DMS153 (cell line): ENCODE data around the gene ZNRF3.
"Not testable (repeated sequence)": the region's sequence is repeated elsewhere in the genome, so short reads cannot be mapped to it uniquely, and the experiment has no call there.

Experiments used
- DNase-seq: peaks from one replicate; lab custom pipeline; 2025; lab: John Stamatoyannopoulos, UW

Gene ZNRF3

GRCh38 chr22:29065468-29066190, 182.3 kb downstream of the ZNRF3 start:
- DNase-seq: no peak

DNA sequence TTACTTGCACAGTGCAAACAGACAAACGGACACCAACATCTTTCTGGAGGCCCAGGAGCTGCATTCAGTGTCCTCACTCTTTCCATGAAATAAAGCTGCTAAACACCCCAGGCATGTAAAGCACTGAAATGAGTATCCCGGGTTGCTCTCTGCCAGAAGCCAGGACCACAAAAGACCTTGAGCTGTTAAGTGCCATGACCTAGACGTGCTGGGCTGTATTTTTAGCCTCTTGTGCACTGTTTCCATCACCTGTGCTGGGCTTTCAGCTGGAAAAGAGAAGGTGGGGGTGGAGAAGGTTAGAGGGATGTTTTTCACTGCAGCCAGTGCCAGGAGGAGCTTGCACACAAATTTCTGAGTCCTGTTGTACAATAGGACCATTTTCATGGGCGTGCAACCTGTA, 186.1 kb downstream of the ZNRF3 start:
- no peak for DNase-seq

- no peak for DNase-seq
Observed at GRCh38 chr22:29070490-29070889, 187.1 kb downstream of the ZNRF3 start.

- peak; percentile 45 for DNase-seq
Observed at GRCh38 chr22:29071261-29072045, 188.1 kb downstream of the ZNRF3 start.

DNA sequence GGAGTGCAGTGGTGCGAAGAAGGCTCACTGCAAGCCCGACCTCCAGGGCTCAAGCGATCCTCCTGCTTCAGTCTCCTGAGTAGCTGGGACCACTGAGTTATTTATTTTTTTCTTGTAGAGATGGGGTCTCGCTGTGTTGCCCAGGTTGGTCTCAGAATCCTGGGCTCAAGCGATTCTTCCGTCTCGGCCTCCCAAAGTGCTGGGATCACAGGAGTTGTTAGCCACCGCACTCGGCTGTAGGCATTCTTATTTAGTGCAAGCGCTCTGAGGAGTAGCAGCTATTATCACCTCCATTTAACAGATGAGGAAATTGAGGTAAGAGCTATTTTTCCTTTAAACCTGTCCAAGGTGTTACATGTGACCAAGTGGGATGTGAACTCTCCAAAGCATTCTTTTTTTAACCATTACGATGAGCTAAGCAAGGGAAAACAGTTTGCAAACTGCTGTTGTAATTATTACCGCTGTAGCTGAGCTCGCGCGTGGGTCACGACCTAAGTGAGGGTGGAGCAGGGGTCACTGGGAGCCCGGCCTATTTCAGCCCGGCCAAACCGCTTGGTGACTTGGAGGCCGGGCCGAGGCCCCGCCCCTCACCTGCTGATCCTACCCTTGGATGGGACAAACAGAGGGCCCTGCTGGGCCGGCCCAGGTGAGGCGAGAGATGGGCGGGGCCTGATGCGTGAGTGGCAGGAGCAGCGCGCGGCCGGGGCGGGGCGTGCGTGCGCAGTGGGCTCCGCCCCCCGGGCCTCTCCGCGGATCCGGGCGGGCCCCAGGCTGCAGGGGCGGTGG, 189.0 kb downstream of the ZNRF3 start:
- peak; percentile 84 for DNase-seq

DNA sequence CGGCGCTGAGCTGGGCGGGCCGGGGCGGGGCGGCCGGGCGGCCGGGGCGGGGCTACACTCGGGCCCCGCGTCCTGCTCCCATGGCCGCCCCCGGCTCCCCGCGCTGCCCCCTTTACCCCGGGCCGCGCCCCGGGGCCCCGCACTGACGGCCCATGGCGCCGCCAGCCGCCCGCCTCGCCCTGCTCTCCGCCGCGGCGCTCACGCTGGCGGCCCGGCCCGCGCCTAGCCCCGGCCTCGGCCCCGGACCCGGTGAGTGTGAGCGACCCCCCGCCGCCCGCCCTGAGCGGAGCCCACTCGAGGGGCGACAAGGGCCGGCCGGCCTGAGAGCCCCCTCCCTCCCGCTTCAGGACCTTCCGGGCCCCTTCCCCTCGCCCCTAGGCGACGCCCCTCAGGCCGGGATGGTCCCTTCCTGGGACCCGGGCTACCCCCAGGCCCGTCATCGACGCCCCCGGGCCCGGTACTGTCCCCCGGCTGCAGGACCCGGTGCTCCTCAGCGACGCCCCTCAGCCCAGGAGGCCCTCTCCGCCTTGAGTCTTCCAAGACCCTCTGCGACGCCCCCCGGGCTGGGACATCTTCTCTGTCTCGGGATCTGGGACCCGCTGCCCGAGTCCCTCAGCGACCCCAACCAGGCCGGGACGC, 189.7 kb downstream of the ZNRF3 start, which contains the start of gene KREMEN1:
Gene KREMEN1 (plus strand): TSS at position 57 of the 639 bp plus-strand sequence. CDS start 96 bp downstream, at position 153.
- no peak for DNase-seq

DNA sequence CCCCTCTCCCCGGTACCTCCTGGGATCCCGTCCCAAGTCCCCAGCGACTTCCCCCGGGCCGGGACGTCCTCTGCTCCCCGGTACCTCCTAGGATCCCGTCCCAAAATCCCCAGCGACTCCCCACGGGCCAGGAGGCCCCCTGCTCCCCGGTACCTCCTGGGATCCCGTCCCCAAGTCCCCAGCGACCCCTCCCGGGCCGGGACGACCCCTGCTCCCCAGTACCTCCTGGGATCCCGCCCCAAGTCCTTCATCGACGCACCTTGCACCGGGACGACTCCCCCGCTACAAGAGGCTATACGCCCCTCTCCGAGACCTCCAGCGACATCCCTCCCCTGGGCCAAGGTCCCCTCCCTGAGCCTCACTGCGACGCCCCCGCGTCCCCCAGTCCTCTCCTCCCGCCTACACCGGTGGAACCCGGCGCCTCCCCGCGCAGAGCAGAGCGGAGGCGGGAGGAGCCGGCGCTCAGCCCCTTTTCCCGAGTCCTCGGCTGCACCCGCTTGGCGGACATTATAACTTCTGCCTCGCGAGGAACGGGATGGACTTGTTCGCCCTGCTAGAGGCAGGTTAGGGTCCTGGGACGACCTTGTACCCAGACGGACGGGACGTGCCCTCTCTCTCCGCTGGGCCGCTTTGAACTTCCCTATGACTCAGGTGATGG, 190.4 kb downstream of the ZNRF3 start:
- peak; percentile 18 for DNase-seq

GRCh38 chr22:29074276-29074772, 191.0 kb downstream of the ZNRF3 start:
- DNase-seq: no peak

DNA sequence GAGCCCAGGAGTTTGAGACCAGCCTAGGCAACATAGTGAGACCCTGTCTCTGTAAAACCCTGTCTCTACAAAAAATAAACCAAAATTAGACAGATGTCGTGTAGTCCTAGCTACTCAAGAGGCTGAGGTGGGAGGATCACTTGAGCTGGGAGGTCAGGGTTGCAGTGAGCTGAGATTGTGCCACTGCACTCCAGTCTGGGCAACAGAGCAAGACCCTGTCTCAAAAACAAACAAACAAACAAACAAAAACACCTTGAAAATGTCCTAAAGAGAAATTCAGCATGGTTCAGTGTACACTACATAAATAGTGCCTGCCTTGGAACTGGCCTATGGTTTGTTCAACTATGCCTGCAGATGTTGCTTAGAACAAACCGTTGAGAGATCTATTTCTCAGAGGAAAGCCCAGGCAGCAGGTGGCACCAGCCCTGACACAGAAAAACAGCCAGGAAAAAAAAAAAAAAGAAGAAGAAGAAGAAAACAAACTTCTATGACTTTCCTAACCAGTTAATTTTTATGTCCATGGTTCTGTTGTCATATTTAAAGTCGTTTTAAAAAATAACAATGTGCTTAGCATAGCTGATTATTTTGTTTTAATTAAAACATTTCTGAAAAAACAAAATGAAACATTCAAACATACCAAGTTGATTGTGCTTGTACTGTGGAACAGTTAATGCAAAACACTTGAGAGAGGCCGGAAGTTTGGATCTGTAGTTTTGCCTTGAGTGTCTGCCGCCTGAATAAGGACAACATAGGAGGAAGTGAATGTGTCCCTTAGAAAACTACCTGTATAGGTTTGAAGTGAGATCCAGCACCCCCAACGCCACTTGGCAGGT, 194.9 kb downstream of the ZNRF3 start:
- peak; percentile 41 for DNase-seq

- no peak for DNase-seq
Observed at GRCh38 chr22:29078869-29079207, 195.5 kb downstream of the ZNRF3 start.

GRCh38 chr22:29079218-29079901, 196.0 kb downstream of the ZNRF3 start:
- DNase-seq: peak; percentile 92

GRCh38 chr22:29080106-29080975, 197.0 kb downstream of the ZNRF3 start:
- DNase-seq: no peak

- DNase-seq: no peak
Observed at GRCh38 chr22:29081517-29082236, 198.3 kb downstream of the ZNRF3 start.

- DNase-seq: no peak
Observed at GRCh38 chr22:29082826-29083545, 199.6 kb downstream of the ZNRF3 start.

DNA sequence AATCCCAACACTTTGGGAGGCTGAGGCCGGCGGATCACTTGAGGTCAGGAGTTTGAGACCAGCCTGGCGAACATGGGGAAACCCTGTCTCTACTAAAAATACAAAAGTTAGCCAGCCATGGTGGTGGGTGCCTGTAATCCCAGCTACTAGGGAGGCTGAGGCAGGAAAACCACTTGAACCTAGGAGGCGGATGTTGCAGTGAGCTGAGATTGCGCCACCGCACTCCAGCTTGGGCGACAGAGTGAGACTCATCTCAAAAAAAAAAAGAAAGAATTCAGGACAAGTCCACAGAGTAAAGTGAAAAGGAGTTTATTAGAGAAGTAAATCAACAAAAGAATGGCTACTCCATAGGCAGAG, 200.2 kb downstream of the ZNRF3 start:
- DNase-seq: not testable (repeated sequence)

DNA sequence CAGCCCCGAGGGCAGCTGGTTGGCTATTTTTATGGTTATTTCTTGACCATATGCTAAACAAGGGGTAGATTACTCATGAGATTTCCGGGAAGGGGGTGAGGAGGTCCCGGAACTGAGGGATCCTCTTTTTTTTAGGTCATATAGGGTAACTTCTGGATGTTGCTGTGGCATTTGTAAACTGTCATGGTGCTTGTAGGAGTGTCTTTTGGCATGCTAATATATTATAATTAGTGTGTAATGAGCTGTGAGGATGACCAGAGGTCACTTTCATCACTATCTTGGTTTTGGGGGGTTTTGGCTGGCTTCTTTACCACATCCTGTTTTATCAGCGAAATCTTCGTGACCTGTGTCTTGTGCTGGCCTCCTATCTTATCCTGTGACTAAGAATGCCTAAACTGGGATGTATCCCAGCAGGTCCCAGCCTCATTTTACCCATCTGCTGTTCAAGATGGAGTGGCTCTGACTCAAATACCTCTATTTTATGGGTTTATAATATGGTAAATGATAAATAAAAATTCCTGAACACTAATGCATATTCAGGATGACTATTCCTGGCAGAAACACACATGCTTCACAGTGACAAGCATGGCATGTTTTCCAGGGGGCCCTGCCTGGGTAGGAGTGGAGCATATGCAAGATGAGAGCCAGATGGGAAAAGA, 200.7 kb downstream of the ZNRF3 start:
- no peak for DNase-seq

GRCh38 chr22:29087012-29087411, 203.6 kb downstream of the ZNRF3 start:
- DNase-seq: no peak
